WTC11 (cell line): ENCODE data around the gene ABCC4. TPM values are rescaled to one million over a fixed set of nuclear protein-coding genes. Genes with fewer than 3 reads are reported as not detected.
A peak's percentile ranks its signal among the peaks of the same experiment; 100 is the strongest.

Source experiments
- ATAC-seq: fragments of 200-7000 bp; cut with Tn5 transposase; 2 replicates; pipeline ENCODE4 v1.10.0; 2021; ENCODE audit warnings: mild to moderate bottlenecking, moderate library complexity
- CTCF ChIA-PET: fragments of 300-600 bp; sonication (Branson Sonifier 250); formaldehyde crosslinking; loops from one replicate; lab custom pipeline; 2021; ENCODE audit warnings: antibody characterized with exemption; lab: Charles Lee
- POLR2A ChIA-PET: fragments of 350-600 bp; sonication (Branson Sonifier 250); formaldehyde crosslinking; loops from one replicate; lab custom pipeline; 2021; ENCODE audit warnings: antibody characterized with exemption; lab: Charles Lee
- DNase-seq: peaks from one replicate; pipeline ENCODE4 v3.0.0; 2021; ENCODE audit warnings: low spot score
- H3K27ac Mint-ChIP-seq: 2 replicates; pipeline ENCODE4 v1.8.0; 2021; ENCODE audit warnings: mixed read lengths
- H3K27me3 Mint-ChIP-seq: 2 replicates; pipeline ENCODE4 v1.8.0; 2021; ENCODE audit warnings: low read depth, mild to moderate bottlenecking, moderate library complexity, mixed read lengths
- H3K36me3 Mint-ChIP-seq: 2 replicates; pipeline ENCODE4 v1.8.0; 2021; ENCODE audit warnings: mixed read lengths
- H3K4me1 Mint-ChIP-seq: 2 replicates; pipeline ENCODE4 v1.8.0; 2022; ENCODE audit warnings: mixed read lengths
- H3K4me3 Mint-ChIP-seq: 2 replicates; pipeline ENCODE4 v1.8.0; 2021; ENCODE audit warnings: mild to moderate bottlenecking, moderate library complexity, mixed read lengths
- H3K9me3 Mint-ChIP-seq: 2 replicates; pipeline ENCODE4 v1.8.0; 2021; ENCODE audit warnings: mixed read lengths
- FOXP1 ChIP-seq: sonication (generic); formaldehyde crosslinking; IDR thresholded peaks from 2 replicates; pipeline ENCODE4 v1.8.0; 2022; ENCODE audit warnings: missing genetic modification reagents, mild to moderate bottlenecking, moderate library complexity, borderline replicate concordance
- HMGXB4 ChIP-seq: sonication (generic); formaldehyde crosslinking; IDR thresholded peaks from 2 replicates; pipeline ENCODE4 v1.8.1; 2023; ENCODE audit warnings: mild to moderate bottlenecking, moderate library complexity, missing genetic modification reagents
- MLX ChIP-seq: sonication (generic); formaldehyde crosslinking; IDR thresholded peaks from 2 replicates; pipeline ENCODE4 v1.8.1; 2023; ENCODE audit warnings: mild to moderate bottlenecking, missing genetic modification reagents, moderate library complexity
- MYBL2 ChIP-seq: sonication (generic); formaldehyde crosslinking; IDR thresholded peaks from 2 replicates; pipeline ENCODE4 v1.8.1; 2023; ENCODE audit warnings: mild to moderate bottlenecking, moderate library complexity, missing genetic modification reagents
- SMAD4 ChIP-seq: sonication (generic); formaldehyde crosslinking; IDR thresholded peaks from 2 replicates; pipeline ENCODE4 v1.8.0; 2022; ENCODE audit warnings: mild to moderate bottlenecking, missing genetic modification reagents
- TEAD4 ChIP-seq: sonication (generic); formaldehyde crosslinking; IDR thresholded peaks from 2 replicates; pipeline ENCODE4 v1.8.0; 2022; ENCODE audit warnings: mild to moderate bottlenecking, missing genetic modification reagents
- ZNF121 ChIP-seq: sonication (generic); formaldehyde crosslinking; IDR thresholded peaks from 2 replicates; pipeline ENCODE4 v1.8.0; 2023; ENCODE audit warnings: missing genetic modification reagents
- ZNF138 ChIP-seq: sonication (generic); formaldehyde crosslinking; conservative IDR thresholded peaks from 2 replicates; pipeline ENCODE4 v1.8.1; 2022; ENCODE audit warnings: mild to moderate bottlenecking, moderate library complexity, missing genetic modification reagents
- ZNF425 ChIP-seq: fragments of 250-450 bp; sonication (Bioruptor Pico); conservative IDR thresholded peaks from 2 replicates; pipeline ENCODE4 v1.9.0; 2021; ENCODE audit warnings: mild to moderate bottlenecking
- total RNA-seq: library from RNA; stranded (reverse); gene quantifications from 3 replicates; pipeline ENCODE4 v1.2.3, GENCODE V29; 2021
- TF ChIP-seq, protein P1 (sequence below): sonication (generic); formaldehyde crosslinking; IDR thresholded peaks from 2 replicates; pipeline ENCODE4 v1.8.0; 2022; ENCODE audit warnings: mild to moderate bottlenecking, missing genetic modification reagents

The ABCC4 gene
- total RNA-seq, 1 experiment from 2014 or later, result 7.2 TPM

- H3K27me3 Mint-ChIP-seq, result no peaks in the 10 kb centered on the region
- peaks cover 17% of the 10 kb centered on the region for H3K36me3 Mint-ChIP-seq
- no peaks in the 10 kb centered on the region for H3K4me1 Mint-ChIP-seq
- no peak overlapping the region for H3K4me3 Mint-ChIP-seq
- DNase-seq (no peak), ATAC-seq (no peak)
- no peak overlapping the region for H3K27ac Mint-ChIP-seq
- ChIA-PET POLR2A (no interaction called here), CTCF (no interaction called here)
- TF ChIP-seq HMGXB4 (no peak), MLX (no peak), ZNF138 (CRISPR knock-in tag) (no peak)
- H3K9me3 Mint-ChIP-seq, result peaks cover 7% of the 10 kb centered on the region
Observed at GRCh38 chr13:95067303-95067702, 233.9 kb downstream of the ABCC4 start.

DNA sequence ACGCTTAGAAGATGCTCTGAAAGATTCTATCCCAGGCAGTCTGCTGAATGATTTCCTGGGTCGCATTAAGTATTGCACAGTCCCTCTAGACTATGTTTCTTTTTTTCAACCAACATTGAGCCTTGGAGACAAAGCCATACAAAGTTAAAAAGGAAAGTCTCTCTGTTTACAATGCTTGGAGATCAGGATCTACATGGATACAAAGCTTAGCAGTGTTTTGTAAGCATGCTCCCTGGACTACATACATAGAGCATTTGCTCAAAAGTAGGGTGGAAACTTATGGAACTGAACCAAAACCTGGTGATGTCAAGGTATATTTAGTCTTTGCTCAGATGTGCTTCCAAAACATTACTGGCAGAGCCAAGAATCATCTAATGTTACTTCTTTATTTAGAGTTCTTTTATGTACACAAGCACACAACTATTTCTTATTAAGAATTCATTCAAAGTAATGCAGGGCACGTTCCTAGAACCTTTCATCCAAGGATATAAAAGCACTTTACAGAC lies 241.2 kb downstream of the ABCC4 start:
- POLR2A ChIA-PET, result no interaction called here
- H3K4me1 Mint-ChIP-seq, result peaks cover 16% of the 10 kb centered on the region
- CTCF ChIA-PET, result interaction anchor here (0.6 kb wide), 1 partner anchor 235 kb away, joined by 4 read pairs; no protein-coding TSS in a partner anchor
- no peaks in the 10 kb centered on the region for H3K9me3 Mint-ChIP-seq
- no peaks in the 10 kb centered on the region for H3K27me3 Mint-ChIP-seq
- TF ChIP-seq FOXP1 (CRISPR knock-in tag), result no peak
- no peak for TF ChIP-seq MYBL2 (CRISPR knock-in tag)
- no peak overlapping the region for H3K27ac Mint-ChIP-seq
- DNase-seq, result no peak
- H3K4me3 Mint-ChIP-seq, result no peak overlapping the region
- no peak for ATAC-seq
- H3K36me3 Mint-ChIP-seq, result no peaks in the 10 kb centered on the region

GRCh38 chr13:95059306-95059705 lies 241.9 kb downstream of the ABCC4 start:
- H3K4me1 Mint-ChIP-seq, result peaks cover 16% of the 10 kb centered on the region
- CTCF ChIA-PET, result interaction anchor here (0.6 kb wide), 1 partner anchor 234 kb away, joined by 4 read pairs; no protein-coding TSS in a partner anchor
- H3K36me3 Mint-ChIP-seq, result no peaks in the 10 kb centered on the region

GRCh38 chr13:95058680-95059079 lies 242.6 kb downstream of the ABCC4 start:
- ChIA-PET CTCF (interaction anchor here (0.6 kb wide), 1 partner anchor 24 kb away, joined by 4 read pairs; no protein-coding TSS in a partner anchor), POLR2A (no interaction called here)
- no peaks in the 10 kb centered on the region for H3K27me3 Mint-ChIP-seq
- H3K4me3 Mint-ChIP-seq, result no peak overlapping the region
- DNase-seq, result no peak
- ATAC-seq, result no peak
- peaks cover 16% of the 10 kb centered on the region for H3K4me1 Mint-ChIP-seq
- H3K9me3 Mint-ChIP-seq, result no peaks in the 10 kb centered on the region
- H3K36me3 Mint-ChIP-seq, result no peaks in the 10 kb centered on the region
- TF ChIP-seq, protein P1, sequence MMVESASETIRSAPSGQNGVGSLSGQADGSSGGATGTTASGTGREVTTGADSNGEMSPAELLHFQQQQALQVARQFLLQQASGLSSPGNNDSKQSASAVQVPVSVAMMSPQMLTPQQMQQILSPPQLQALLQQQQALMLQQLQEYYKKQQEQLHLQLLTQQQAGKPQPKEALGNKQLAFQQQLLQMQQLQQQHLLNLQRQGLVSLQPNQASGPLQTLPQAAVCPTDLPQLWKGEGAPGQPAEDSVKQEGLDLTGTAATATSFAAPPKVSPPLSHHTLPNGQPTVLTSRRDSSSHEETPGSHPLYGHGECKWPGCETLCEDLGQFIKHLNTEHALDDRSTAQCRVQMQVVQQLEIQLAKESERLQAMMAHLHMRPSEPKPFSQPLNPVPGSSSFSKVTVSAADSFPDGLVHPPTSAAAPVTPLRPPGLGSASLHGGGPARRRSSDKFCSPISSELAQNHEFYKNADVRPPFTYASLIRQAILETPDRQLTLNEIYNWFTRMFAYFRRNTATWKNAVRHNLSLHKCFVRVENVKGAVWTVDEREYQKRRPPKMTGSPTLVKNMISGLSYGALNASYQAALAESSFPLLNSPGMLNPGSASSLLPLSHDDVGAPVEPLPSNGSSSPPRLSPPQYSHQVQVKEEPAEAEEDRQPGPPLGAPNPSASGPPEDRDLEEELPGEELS (CRISPR knock-in tag), result no peak
- TF ChIP-seq ZNF121 (CRISPR knock-in tag), result peak; percentile 71; the same call in 1 of the 2 replicates
- H3K27ac Mint-ChIP-seq, result peak overlapping the region; percentile 82; the same call in 1 of the 2 replicates

More at GRCh38 chr13:95059306-95059705, 241.9 kb downstream of the ABCC4 start:
- ATAC-seq, result peak; percentile 85
- POLR2A ChIA-PET, result no interaction called here
- Mint-ChIP-seq H3K27me3 (no peaks in the 10 kb centered on the region), H3K9me3 (no peaks in the 10 kb centered on the region), H3K4me3 (no peak overlapping the region), H3K27ac (peak overlapping the region; percentile 71)
- DNase-seq, result peak; percentile 19
- TF ChIP-seq TEAD4 (CRISPR knock-in tag), result no peak
- no peak for TF ChIP-seq SMAD4 (CRISPR knock-in tag)
- no peak for TF ChIP-seq ZNF425 (CRISPR knock-in tag)
